Type B pancreatic cell (in vitro differentiated cells): ENCODE measurements around the gene ZNF23. TPM values are rescaled to one million over a fixed set of nuclear protein-coding genes. Genes with fewer than 3 reads are reported as not detected.

ENCODE experiments used
- DNase-seq: peaks from one replicate; pipeline ENCODE4 v3.0.0; 2021; ENCODE audit warnings: mixed read lengths; ENCODE audit not compliant: unreplicated experiment; ENCODE audit errors: extremely low spot score
- H3K27ac Mint-ChIP-seq: 2 replicates; pipeline ENCODE4 v1.8.0; 2021; ENCODE audit warnings: mild to moderate bottlenecking, mixed read lengths
- H3K27me3 Mint-ChIP-seq: 2 replicates; pipeline ENCODE4 v1.8.0; 2021; ENCODE audit warnings: mixed read lengths
- H3K36me3 Mint-ChIP-seq: 2 replicates; pipeline ENCODE4 v1.8.0; 2021; ENCODE audit warnings: mixed read lengths
- H3K4me1 Mint-ChIP-seq: one replicate; pipeline ENCODE4 v1.8.0; 2021; ENCODE audit warnings: mixed read lengths; ENCODE audit not compliant: unreplicated experiment
- H3K4me3 Mint-ChIP-seq: 2 replicates; pipeline ENCODE4 v1.8.0; 2021; ENCODE audit warnings: mild to moderate bottlenecking, mixed read lengths
- H3K9me3 Mint-ChIP-seq: 2 replicates; pipeline ENCODE4 v1.8.0; 2021; ENCODE audit warnings: mixed read lengths
- total RNA-seq: library from RNA; stranded (reverse); gene quantifications from 2 replicates; pipeline ENCODE4 v1.2.1, GENCODE V29; 2021; ENCODE audit warnings: low replicate concordance
- TF ChIP-seq, protein P1 (sequence below): fragments of 200-600 bp; sonication (generic); conservative IDR thresholded peaks from 2 replicates; pipeline ENCODE4 v1.5.0; 2021; ENCODE audit warnings: antibody characterized with exemption, mild to moderate bottlenecking

The ZNF23 gene
- total RNA-seq, 1 donor from 2014 or later = 11.1 TPM

DNA sequence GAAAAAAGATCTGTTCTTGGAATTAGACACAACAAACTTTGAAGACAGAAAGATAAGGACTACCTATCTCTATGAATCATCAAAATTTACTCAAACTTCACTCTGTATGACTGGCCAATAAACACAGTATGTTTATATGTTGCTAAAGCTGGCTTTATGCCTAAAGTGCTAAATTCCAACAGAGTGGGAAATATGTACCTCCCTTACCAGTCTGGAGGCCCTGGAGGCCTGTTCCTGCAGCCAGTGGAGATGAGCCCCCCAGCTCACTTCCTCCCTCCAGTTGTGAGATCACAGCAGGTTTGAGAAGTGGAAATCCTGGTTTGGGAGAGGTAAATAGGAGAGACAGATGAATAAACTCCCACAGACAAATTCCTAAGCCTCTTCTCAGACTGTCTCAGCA, 9.0 kb downstream of the ZNF23 start:
- TF ChIP-seq, protein P1, sequence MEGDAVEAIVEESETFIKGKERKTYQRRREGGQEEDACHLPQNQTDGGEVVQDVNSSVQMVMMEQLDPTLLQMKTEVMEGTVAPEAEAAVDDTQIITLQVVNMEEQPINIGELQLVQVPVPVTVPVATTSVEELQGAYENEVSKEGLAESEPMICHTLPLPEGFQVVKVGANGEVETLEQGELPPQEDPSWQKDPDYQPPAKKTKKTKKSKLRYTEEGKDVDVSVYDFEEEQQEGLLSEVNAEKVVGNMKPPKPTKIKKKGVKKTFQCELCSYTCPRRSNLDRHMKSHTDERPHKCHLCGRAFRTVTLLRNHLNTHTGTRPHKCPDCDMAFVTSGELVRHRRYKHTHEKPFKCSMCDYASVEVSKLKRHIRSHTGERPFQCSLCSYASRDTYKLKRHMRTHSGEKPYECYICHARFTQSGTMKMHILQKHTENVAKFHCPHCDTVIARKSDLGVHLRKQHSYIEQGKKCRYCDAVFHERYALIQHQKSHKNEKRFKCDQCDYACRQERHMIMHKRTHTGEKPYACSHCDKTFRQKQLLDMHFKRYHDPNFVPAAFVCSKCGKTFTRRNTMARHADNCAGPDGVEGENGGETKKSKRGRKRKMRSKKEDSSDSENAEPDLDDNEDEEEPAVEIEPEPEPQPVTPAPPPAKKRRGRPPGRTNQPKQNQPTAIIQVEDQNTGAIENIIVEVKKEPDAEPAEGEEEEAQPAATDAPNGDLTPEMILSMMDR = no peak
- no peak for DNase-seq
- peaks cover 33% of the 10 kb centered on the region for H3K9me3 Mint-ChIP-seq
- H3K27me3 Mint-ChIP-seq = no peaks in the 10 kb centered on the region
- H3K27ac Mint-ChIP-seq = no peak overlapping the region
- no peaks in the 10 kb centered on the region for H3K4me1 Mint-ChIP-seq
- peaks cover 78% of the 10 kb centered on the region for H3K36me3 Mint-ChIP-seq
- H3K4me3 Mint-ChIP-seq = no peak overlapping the region

DNA sequence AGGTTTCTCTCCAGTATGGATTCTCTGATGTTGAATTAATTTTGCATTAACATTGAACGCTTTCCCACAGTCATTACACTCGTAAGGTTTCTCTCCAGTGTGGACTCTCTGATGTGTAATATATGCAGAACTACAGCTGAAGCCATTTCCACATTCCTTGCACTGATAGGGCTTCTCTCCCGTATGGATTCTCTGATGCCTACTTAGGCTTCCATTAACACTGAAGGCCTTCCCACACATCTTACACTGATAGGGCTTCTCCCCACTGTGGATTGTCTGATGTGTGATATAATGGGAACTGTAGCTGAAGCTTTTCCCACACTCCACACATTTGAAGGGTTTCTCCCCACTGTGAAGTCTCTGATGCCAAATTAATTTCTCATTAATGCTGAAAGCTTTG, 13.0 kb downstream of the ZNF23 start:
- Mint-ChIP-seq H3K27ac (no peak overlapping the region), H3K36me3 (peaks cover 68% of the 10 kb centered on the region), H3K9me3 (peaks cover 44% of the 10 kb centered on the region), H3K4me3 (no peak overlapping the region), H3K27me3 (no peaks in the 10 kb centered on the region), H3K4me1 (no peaks in the 10 kb centered on the region)
- DNase-seq = no peak
- TF ChIP-seq, protein P1 = no peak

DNA sequence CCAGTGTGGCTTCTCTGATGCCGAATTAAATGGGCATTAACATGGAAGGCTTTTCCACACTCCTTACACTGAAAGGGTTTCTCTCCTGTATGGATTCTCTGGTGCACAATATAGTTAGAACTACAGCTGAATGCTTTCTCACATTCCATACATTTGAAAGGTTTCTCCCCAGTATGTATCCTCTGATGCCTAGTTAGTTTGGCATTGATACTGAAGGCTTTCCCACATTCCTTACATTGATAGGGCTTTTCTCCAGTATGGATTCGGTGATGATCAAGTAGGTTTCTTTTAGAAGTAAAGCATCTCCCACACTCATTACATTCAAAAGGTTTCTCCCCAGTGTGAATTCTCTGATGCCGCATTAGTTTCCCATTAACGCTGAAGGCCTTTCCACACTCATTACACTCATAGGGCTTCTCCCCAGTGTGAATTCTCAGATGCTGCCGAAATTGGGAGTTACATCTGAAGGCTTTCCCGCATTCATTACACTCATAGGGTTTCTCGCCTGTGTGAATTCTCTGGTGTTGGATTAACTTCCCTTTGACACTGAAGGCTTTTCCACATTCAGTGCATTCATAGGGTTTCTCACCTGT, 13.7 kb downstream of the ZNF23 start:
- Mint-ChIP-seq H3K27me3 (no peaks in the 10 kb centered on the region), H3K27ac (no peak overlapping the region), H3K36me3 (peaks cover 67% of the 10 kb centered on the region), H3K4me3 (no peak overlapping the region), H3K4me1 (no peaks in the 10 kb centered on the region), H3K9me3 (peaks cover 49% of the 10 kb centered on the region)
- DNase-seq = no peak
- TF ChIP-seq, protein P1 = no peak

DNA sequence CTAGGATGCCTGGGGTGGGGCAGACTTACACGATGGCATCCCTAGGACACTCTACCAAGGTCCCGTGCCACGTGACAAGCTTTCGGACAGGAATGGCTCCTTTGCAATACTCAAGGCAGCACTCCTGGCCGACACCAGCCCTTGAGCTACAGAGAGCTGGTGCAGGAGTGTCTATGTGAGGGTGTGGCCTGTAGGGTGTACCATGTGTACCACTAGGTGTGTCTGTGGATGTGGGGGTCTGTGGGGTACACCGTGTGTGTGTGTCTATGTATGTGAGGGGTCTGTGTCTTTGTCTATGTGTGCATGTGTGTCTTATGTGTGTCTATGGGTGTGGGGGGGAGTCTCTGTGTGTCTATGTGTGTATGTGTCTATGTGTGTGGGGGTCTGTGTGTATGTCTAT, 18.3 kb downstream of the ZNF23 start:
- H3K4me3 Mint-ChIP-seq = no peak overlapping the region
- TF ChIP-seq, protein P1 = no peak
- DNase-seq = no peak
- no peaks in the 10 kb centered on the region for H3K4me1 Mint-ChIP-seq
- peaks cover 23% of the 10 kb centered on the region for H3K9me3 Mint-ChIP-seq
- H3K27ac Mint-ChIP-seq = no peak overlapping the region
- peaks cover 11% of the 10 kb centered on the region for H3K27me3 Mint-ChIP-seq
- peaks cover 21% of the 10 kb centered on the region for H3K36me3 Mint-ChIP-seq

GRCh38 chr16:71442051-71442440, 20.0 kb downstream of the ZNF23 start, which contains the start of gene TLE7:
Gene TLE7, minus strand, starts transcription at chr16:71442054. Its CDS starts 8,730 bp downstream, at chr16:71433324.
- DNase-seq = no peak
- Mint-ChIP-seq H3K27me3 (peaks cover 20% of the 10 kb centered on the region), H3K9me3 (peaks cover 11% of the 10 kb centered on the region), H3K4me3 (no peak within 1 kb of the TSS), H3K27ac (no peak within 1 kb of the TSS), H3K36me3 (peaks cover 8% of the 10 kb centered on the region), H3K4me1 (no peaks in the 10 kb centered on the region)
- TF ChIP-seq, protein P1 = no peak
